Pulmonary artery endothelial cell (primary cell): Measurements from ENCODE around the gene MCAM. TPM values are rescaled to one million over a fixed set of nuclear protein-coding genes. Genes with fewer than 3 reads are reported as not detected.

ENCODE experiments used
- DNase-seq: peaks from one replicate; pipeline ENCODE4 v3.0.0-alpha.2; 2011; ENCODE audit warnings: low read depth, low spot score
- total RNA-seq: library from RNA; depleted of rRNA; stranded (reverse); fragments of >200 nt; gene quantifications from 2 replicates; pipeline ENCODE4 v1.2.3, GENCODE V29; 2014

Gene MCAM
- total RNA-seq, 1 donor from 2014 or later = 2,031 TPM

GRCh38 chr11:119332111-119332765 is 15.3 kb upstream of the MCAM start:
- no peak for DNase-seq

- DNase-seq = no peak
Observed at GRCh38 chr11:119330237-119330636, 13.3 kb upstream of the MCAM start.

DNA sequence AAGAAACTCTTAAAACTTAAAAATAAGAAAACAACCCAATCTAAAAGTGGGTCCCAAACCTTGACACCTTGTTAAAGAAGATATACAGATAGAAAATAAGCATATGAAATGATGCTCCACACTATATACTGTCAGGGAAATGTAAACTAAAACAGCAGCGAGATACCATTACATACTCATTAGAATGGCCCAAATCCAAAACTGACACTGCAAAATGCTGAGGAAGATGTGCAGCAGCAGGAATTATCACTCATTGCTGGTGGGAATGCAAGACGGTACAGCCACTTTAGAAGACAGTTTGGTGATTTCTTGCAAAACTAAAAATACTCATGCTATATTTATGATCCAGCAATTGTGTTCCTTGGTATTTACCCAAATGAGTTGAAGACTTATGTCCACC is 12.4 kb upstream of the MCAM start:
- no peak for DNase-seq

DNA sequence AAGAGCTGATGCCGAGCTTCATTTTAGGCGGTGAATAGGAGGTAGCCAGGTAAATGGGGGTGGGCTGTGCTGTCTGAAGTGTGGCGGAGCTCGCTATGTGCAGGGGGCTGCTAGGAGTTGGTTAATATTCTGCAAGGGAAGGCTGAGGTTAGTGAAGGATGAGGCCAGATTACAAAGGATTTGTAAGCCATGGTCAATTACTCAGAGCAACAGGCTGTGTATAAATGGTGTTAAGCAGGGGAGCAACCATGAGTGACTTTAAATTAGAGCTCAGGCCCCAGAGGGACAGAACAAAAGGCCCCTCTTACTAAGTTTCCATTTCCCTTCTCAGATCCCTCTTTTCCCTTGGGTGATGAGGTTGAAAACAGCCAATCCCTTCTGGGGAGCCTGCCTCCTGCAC is 7.3 kb upstream of the MCAM start:
- DNase-seq = no peak

DNA sequence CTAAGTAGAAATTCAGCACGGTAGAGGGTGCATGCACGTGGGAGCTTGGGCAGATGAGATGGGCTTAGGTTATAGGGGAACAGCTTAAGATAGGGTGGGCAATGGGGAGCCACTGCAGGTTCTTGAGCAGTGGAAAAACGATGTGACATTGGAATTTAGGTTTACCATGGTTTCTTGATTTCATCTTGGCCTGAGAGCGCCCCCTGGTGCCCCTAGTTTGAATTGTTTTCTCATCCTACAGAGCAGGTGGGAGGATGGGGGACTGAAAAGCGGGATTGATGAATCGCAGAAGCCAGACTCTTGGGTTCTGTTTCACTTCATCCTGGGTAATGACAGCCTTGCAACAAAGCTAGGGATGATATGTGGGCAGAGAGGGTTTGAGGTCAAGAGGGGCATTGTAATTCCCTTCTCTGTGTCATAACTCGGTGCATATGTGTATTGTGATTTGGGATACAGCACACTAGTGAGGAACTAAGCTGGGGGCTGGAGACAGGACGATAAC is 6.7 kb upstream of the MCAM start:
- no peak for DNase-seq

- no peak for DNase-seq
Observed at GRCh38 chr11:119322921-119323531, 6.1 kb upstream of the MCAM start.

GRCh38 chr11:119322360-119322739 is 5.4 kb upstream of the MCAM start:
- DNase-seq = no peak

GRCh38 chr11:119320776-119321524 is 4.0 kb upstream of the MCAM start:
- DNase-seq = no peak

GRCh38 chr11:119320240-119320775 is 3.4 kb upstream of the MCAM start:
- DNase-seq = no peak

- peak; percentile 78 for DNase-seq
Observed at GRCh38 chr11:119319700-119320239, 2.8 kb upstream of the MCAM start.

DNA sequence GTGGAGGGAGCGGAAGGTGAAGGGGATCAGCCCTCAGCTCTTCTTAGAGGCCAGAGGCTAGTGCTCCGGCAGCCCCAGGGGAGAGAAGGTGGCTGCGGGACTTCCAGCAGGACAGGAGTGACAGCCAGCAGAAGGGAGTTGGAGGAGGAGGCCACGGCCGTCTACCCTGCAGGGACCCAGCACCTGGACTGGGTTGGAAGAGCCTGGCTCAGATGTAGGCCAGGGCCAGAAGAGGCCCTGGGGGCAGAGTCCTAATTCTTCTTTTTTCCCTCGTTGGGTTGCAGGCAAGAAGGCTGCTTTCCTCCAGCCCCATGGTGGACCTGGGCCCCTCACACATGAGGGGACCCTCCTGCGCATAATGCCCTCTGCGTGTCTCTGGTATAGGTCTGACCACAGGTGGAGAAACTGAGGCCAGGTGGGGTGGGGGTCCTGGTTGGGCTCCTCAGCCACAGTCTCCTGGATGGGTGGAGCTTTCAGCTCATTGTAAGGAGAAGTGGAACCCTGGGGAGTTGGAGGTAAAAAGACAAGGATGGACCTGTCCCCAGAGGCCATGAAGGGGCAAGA is 2.3 kb upstream of the MCAM start:
- no peak for DNase-seq

DNA sequence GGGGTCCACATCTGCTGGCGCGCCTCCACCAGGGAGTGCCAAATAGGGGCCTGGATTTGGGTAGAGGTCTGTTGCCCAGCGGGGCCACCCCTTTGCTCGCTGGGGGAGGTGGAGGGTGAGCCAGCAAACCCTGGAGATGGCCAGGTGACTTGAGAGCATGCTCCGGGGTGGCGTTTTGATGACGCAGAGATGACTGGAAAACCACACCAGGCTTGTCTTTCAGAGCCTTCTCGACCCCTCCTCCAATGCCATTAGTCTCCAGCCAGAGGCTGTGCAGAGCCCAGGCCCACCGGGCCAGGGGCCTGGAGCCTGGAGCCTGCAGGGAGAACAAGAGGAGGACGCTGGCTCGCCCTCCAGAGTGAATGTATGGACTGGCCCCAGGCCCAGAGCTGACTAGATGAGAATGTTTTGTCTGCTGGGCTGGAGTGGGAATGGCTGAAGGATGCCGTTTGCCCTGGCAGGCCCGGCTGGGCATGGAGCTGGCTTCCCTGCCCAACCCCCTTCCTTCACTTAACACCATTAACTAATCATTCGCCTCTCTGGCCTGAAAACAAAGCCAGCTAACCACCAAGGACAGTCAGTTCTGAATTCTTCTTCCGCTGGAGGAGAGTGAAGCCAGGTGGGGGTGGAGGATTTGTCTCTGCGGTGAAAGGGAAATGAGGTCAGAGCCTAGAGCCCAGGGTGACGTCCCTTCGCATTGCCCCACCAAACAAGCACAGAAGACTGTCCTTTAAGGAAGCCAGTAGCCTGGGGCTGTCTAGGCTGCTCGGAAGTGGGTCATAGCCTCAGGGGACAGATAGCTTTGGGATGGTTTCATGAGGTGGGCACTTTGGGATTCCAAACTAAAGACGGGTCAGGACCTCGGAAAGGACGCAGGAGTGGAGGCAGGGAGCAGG is 1.6 kb upstream of the MCAM start:
- no peak for DNase-seq

- no peak for DNase-seq
Observed at GRCh38 chr11:119317592-119318239, 786 bp upstream of the MCAM start.

DNA sequence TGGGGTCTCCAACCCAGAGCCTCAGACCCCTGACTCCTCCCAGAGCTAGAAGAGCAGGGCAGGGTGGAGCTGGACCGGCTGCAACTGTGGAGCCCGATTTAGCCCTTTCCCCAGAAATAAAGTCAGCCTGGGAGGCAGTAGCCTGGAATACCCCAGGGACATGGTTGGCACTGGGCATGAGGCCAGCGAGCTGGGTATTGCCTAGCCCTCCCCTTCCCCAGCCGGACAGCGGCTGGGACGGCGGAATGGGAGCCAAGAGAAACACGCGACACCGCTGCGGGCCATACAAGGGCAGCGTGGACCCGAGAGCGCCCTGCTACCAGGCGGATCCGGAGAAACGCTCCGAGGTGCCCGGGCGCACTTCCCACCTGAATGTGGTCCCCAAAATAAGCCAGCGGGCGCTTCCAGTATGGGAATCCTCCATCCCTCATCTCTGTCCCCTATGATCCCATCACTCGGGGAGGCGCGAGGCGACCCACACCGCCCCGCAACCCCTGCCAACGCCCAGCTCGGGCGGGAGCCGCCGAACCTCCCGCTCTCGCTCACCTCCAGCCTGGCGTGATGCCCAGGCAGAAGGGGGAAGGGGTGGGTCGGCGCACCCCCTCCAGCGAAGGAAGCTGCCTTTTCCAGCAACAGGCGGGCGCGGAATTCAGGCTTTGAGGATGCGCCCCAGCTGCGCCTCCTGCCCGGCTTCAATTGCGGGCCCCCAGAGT is 758 bp downstream of the MCAM start:
- no peak for DNase-seq

- DNase-seq = no peak
Observed at GRCh38 chr11:119315131-119316015, 1.6 kb downstream of the MCAM start.

- no peak for DNase-seq
Observed at GRCh38 chr11:119314726-119315125, 2.2 kb downstream of the MCAM start.

- DNase-seq = no peak
Observed at GRCh38 chr11:119310682-119311052, 6.3 kb downstream of the MCAM start.

DNA sequence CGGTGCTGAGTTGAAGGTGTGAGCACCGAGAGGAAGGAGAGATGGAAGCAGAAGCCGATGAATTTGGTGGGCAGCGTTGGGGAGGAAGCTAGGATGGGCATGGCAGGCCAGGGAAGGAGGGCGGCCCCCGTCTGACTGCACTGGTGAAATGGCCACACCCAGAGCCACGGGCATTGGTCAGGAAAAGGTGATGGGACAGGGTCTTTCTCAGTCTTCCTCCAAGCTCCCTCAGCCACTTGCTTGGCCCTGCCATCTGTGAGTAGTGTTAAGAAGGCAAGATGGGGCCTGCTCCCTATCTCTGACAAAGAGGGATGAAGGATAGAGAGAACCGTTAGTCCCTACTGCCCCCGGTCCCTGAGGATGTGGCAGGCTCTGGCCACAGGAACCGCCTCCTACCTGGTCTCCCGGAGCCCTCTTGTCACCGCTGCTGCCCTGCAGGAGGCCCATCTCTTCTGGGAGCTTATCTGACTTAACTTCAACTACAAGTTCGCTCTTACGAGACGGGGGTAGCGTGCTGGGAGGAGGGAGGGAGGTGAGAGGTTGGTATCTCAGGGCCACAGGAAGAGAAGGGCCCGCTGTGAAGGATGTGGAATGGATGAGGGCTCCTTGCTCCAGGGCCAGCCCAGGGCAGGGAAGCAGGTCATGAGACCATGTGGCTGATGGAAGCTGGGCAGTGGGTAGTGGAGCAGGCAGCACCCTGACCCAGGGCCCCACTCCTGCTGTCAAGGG is 6.8 kb downstream of the MCAM start:
- DNase-seq = no peak
